A673 (cell line): Measurements from ENCODE around the gene NSFL1C. TPM values are rescaled to one million over a fixed set of nuclear protein-coding genes. Genes with fewer than 3 reads are reported as not detected.

ENCODE experiments used
- BruUV-seq: library from RNA; stranded (reverse); fragments of 400-500 nt; replicated peaks from 2 replicates; lab custom pipeline; 2021; lab: Mats Ljungman, UMichigan
- CTCF ChIA-PET: fragments of 300-600 bp; sonication (Branson Sonifier 250); formaldehyde crosslinking; loops from one replicate; lab custom pipeline; 2022; ENCODE audit warnings: antibody characterized with exemption; lab: Charles Lee
- POLR2A ChIA-PET: fragments of 300-600 bp; sonication (Branson Sonifier 250); formaldehyde crosslinking; loops from one replicate; lab custom pipeline; 2022; ENCODE audit warnings: antibody characterized with exemption; ENCODE audit not compliant: low non-redundant PET; lab: Charles Lee
- DNase-seq: peaks from one replicate; pipeline ENCODE4 v3.0.0-alpha.2; 2015; ENCODE audit warnings: low spot score
- H3K27ac ChIP-seq: fragments of 200-600 bp; sonication (generic); 2 replicates; pipeline ENCODE4 v1.5.1; 2016; ENCODE audit warnings: mixed run types, low read depth, mild to moderate bottlenecking, mixed read lengths, antibody characterized with exemption, low read length; ENCODE audit not compliant: poor library complexity, severe bottlenecking
- H3K27me3 ChIP-seq: fragments of 200-600 bp; sonication (generic); replicated peaks from 2 replicates; pipeline ENCODE4 v1.6.1; 2017; ENCODE audit warnings: mixed run types, low read depth, mild to moderate bottlenecking, mixed read lengths, antibody characterized with exemption, low read length; ENCODE audit not compliant: insufficient read depth, poor library complexity
- H3K36me3 ChIP-seq: fragments of 200-600 bp; sonication (generic); 2 replicates; pipeline ENCODE4 v1.6.1; 2016; ENCODE audit warnings: mixed run types, mild to moderate bottlenecking, mixed read lengths, antibody characterized with exemption, low read length; ENCODE audit not compliant: insufficient read depth, poor library complexity, severe bottlenecking
- H3K4me1 ChIP-seq: fragments of 200-600 bp; sonication (generic); 2 replicates; pipeline ENCODE4 v1.6.1; 2017; ENCODE audit warnings: mixed run types, mild to moderate bottlenecking, mixed read lengths, antibody characterized with exemption, low read length; ENCODE audit not compliant: insufficient read depth, poor library complexity, severe bottlenecking
- H3K4me3 ChIP-seq: fragments of 200-600 bp; sonication (generic); 2 replicates; pipeline ENCODE4 v1.5.1; 2016; ENCODE audit warnings: low read depth, mixed run types, mild to moderate bottlenecking, mixed read lengths, low read length; ENCODE audit not compliant: poor library complexity, severe bottlenecking
- H3K9me3 ChIP-seq: fragments of 200-600 bp; sonication (generic); 2 replicates; pipeline ENCODE4 v1.6.1; 2016; ENCODE audit warnings: mixed run types, low read depth, mild to moderate bottlenecking, mixed read lengths, antibody characterized with exemption, low read length; ENCODE audit not compliant: poor library complexity, severe bottlenecking
- EZH2 ChIP-seq: fragments of 200-600 bp; sonication (generic); IDR thresholded peaks from 2 replicates; pipeline ENCODE4 v1.6.1; 2017; ENCODE audit warnings: borderline replicate concordance, low read depth, mild to moderate bottlenecking, mixed read lengths, antibody characterized with exemption, low read length; ENCODE audit not compliant: poor library complexity, severe bottlenecking
- intact Hi-C: fragments of 100-400 bp; cut with micrococcal nuclease; formaldehyde crosslinking; loops from one replicate; pipeline ENCODE4 v1.10.0; 2022; ENCODE audit not compliant: unreplicated experiment
- total RNA-seq: library from RNA; stranded (reverse); gene quantifications from 2 replicates; pipeline ENCODE4 v1.2.3, GENCODE V29; 2021
- TF ChIP-seq, protein P1 (sequence below): fragments of 300-800, 200-600 bp; sonication (generic); conservative IDR thresholded peaks from 2 replicates; pipeline ENCODE4 v1.5.1; 2017; ENCODE audit warnings: low read depth, mild to moderate bottlenecking, antibody characterized with exemption, low read length, moderate library complexity, mixed read lengths

The NSFL1C gene
- total RNA-seq, 1 experiment from 2014 or later: 158 TPM

DNA sequence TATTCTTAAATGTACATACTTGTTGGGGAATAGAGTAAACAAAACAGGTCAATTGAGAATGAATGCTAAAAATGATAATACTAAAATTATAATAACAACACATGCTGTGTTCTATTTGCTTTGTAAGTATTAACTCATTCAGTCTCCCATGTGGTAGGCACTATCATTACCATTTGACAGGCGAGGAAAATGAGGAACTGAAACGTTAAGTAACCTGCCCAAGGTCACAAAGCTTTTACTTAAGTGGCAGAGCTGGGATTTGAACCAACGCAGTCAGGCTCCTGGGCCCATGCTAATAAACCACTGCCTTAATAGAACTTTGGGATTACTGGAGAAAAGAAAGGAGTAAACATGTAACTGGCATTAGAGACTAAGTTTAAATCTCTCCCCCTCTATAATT is 3.8 kb downstream of the NSFL1C start:
- ChIA-PET CTCF (no interaction called here), POLR2A (no interaction called here)
- no peak for DNase-seq
- Histone ChIP-seq H3K9me3 (no peaks in the 10 kb centered on the region), H3K27me3 (no peaks in the 10 kb centered on the region), H3K27ac (no peak overlapping the region), H3K4me3 (no peak overlapping the region), H3K36me3 (peaks cover 54% of the 10 kb centered on the region), H3K4me1 (peaks cover 6% of the 10 kb centered on the region)
- no TSS peak for BruUV-seq
- TF ChIP-seq, protein P1, sequence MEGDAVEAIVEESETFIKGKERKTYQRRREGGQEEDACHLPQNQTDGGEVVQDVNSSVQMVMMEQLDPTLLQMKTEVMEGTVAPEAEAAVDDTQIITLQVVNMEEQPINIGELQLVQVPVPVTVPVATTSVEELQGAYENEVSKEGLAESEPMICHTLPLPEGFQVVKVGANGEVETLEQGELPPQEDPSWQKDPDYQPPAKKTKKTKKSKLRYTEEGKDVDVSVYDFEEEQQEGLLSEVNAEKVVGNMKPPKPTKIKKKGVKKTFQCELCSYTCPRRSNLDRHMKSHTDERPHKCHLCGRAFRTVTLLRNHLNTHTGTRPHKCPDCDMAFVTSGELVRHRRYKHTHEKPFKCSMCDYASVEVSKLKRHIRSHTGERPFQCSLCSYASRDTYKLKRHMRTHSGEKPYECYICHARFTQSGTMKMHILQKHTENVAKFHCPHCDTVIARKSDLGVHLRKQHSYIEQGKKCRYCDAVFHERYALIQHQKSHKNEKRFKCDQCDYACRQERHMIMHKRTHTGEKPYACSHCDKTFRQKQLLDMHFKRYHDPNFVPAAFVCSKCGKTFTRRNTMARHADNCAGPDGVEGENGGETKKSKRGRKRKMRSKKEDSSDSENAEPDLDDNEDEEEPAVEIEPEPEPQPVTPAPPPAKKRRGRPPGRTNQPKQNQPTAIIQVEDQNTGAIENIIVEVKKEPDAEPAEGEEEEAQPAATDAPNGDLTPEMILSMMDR: no peak
- no peak for TF ChIP-seq EZH2
- intact Hi-C loops: loop anchor here (10.0 kb wide), 1 partner anchor 348 kb away; the partner anchor contains the start of gene PSMF1

DNA sequence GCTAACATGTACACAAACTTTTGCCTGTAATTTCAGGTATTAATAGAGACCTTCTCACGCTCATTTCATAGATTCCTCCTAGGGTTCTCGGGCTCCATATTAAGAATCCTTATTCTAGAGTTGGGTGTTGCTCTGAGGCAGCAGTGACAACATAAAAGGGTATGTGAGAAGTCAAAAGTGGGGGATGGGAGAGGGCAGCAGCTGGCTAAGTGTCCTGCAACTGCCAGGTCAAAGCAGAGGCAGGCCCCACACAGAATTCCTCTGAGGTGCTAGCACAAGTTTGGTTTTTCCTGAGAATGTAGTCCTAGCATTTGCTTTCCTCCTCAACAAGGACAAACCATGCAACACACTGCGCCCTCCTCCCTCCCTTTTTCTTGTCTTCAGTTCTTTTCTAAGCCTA is 4.6 kb downstream of the NSFL1C start:
- intact Hi-C loops: loop anchor here (10.0 kb wide), 1 partner anchor 347 kb away; the partner anchor contains the start of gene PSMF1
- peaks cover 6% of the 10 kb centered on the region for H3K4me1 ChIP-seq
- TF ChIP-seq, protein P1: no peak
- no peak for TF ChIP-seq EZH2
- H3K4me3 ChIP-seq: no peak overlapping the region
- H3K27me3 ChIP-seq: no peaks in the 10 kb centered on the region
- peaks cover 61% of the 10 kb centered on the region for H3K36me3 ChIP-seq
- DNase-seq: no peak
- ChIA-PET CTCF (no interaction called here), POLR2A (no interaction called here)
- no TSS peak for BruUV-seq
- H3K9me3 ChIP-seq: no peaks in the 10 kb centered on the region
- H3K27ac ChIP-seq: no peak overlapping the region

DNA sequence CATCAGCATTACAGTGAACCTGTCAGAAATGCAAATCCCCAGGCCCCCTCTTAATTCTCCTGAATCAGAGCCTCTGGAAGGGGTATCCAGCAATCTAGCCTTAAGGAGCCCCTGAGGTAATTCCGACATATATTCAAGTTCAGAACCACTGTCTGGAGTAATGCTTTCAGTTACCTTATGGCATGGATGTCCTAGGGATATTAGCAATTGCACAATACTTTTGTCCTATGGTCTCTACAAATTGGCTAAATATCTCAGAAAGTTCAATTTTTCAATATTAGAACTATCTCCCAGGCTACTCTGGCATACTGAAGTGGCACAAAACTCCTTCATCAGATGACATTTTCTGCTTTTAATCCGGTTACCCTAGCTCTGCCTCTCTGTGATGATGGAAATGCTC is 6.4 kb downstream of the NSFL1C start:
- ChIA-PET CTCF (no interaction called here), POLR2A (no interaction called here)
- H3K4me1 ChIP-seq: peaks cover under 1% of the 10 kb centered on the region
- H3K27ac ChIP-seq: no peak overlapping the region
- H3K4me3 ChIP-seq: no peak overlapping the region
- H3K27me3 ChIP-seq: no peaks in the 10 kb centered on the region
- intact Hi-C loops: loop anchor here (10.0 kb wide), 1 partner anchor 345 kb away; the partner anchor contains the start of gene PSMF1
- TF ChIP-seq, protein P1: no peak
- TF ChIP-seq EZH2: no peak
- H3K9me3 ChIP-seq: no peaks in the 10 kb centered on the region
- BruUV-seq: no TSS peak
- peaks cover 70% of the 10 kb centered on the region for H3K36me3 ChIP-seq
- DNase-seq: no peak
